GM10847 (cell line): ENCODE data around the gene RPS27.

Source experiments
- POLR2A ChIP-seq: IDR thresholded peaks from 2 replicates; pipeline ENCODE4 v1.6.1; 2011; ENCODE audit not compliant: insufficient read length; ENCODE audit errors: extremely low read depth

The RPS27 gene

DNA sequence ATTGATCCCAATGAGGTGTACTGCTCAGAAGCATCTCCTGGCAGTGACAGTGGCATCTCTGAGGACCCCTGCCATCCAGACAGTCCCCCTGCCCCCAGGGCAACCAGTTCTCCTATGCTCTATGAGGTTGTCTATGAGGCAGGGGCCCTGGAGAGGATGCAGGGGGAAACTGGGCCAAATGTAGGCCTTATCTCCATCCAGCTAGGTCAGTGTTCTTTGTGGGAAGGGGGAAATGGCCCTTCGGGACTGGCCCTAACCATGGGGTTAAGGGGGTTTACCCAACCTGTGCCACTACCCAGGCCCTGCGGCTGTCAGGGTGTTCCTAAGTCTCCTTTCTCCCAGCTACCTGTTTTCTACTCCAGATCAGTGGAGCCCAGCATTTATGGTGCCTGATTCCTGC is 21.6 kb upstream of the RPS27 start:
- no peak for TF ChIP-seq POLR2A

DNA sequence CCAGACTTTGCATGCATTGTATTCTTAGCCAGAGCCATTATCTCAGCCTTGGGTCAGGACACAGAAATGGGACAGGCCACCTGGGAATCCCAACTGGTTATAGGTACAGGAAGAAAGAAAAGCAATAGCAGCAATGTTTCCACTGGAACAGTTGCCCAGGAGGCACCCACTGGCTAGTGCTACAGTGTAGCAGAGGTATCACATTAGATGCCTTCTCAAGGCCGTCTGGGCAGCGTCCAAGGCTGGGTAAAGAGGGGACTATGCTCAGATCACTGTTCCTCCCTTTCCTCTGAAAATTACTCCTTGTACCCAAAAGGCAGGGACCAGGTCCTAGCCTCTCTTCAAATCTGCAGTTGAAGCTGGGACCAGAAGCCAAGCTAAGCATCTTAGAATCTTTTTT is 20.2 kb upstream of the RPS27 start:
- no peak for TF ChIP-seq POLR2A

DNA sequence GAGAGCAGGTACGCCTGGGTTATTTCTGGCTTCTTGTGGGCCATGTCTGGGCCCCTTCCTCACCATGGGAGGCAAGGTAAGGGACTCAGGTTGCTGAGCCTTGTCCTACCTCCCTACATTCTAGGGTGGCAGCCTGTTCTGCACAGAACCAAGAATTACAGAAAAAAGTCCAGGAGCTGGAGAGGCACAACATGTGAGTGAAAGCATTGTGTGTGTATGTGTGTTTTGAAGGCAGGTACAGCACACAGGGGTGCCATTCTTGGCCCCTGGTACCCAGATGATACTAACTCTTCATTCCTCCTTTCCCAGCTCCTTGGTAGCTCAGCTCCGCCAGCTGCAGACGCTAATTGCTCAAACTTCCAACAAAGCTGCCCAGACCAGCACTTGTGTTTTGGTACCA is 17.5 kb upstream of the RPS27 start:
- no peak for TF ChIP-seq POLR2A

DNA sequence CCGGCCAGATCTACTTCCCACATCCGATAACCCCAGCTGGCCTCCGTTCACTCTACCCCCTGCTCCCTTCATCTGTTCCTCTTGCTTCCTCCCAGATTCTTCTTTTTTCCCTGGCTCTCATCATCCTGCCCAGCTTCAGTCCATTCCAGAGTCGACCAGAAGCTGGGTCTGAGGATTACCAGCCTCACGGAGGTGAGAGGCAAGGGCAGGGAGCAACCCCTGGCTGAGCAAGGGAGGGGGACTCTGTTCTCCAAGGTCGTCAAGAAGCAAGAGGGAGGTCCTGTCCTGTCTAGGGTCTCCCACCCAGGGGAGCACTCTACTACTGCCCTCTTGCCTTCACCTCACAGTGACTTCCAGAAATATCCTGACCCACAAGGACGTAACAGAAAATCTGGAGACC is 17.0 kb upstream of the RPS27 start:
- no peak for TF ChIP-seq POLR2A

DNA sequence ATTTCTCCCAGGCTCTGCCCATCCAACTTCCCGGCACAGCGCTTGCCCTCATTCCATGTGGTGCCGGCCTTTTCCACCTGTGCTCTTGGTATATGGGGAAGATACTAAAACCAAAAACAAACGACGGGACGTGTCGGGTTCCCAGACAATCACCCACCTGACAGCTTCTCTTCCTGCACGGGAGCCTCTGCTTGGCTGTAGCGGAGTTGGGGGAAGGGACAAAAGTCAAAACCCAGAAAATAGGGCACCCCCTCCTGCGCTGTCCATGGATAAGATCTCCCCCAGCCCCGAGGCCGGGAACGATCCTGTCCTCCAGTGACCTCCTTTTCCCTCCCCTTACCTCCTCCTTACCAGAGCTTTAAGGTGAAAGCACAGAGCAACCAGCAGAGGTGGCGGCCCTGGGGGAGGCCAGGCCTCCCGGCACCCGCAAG is 13.7 kb upstream of the RPS27 start:
- TF ChIP-seq POLR2A = no peak

DNA sequence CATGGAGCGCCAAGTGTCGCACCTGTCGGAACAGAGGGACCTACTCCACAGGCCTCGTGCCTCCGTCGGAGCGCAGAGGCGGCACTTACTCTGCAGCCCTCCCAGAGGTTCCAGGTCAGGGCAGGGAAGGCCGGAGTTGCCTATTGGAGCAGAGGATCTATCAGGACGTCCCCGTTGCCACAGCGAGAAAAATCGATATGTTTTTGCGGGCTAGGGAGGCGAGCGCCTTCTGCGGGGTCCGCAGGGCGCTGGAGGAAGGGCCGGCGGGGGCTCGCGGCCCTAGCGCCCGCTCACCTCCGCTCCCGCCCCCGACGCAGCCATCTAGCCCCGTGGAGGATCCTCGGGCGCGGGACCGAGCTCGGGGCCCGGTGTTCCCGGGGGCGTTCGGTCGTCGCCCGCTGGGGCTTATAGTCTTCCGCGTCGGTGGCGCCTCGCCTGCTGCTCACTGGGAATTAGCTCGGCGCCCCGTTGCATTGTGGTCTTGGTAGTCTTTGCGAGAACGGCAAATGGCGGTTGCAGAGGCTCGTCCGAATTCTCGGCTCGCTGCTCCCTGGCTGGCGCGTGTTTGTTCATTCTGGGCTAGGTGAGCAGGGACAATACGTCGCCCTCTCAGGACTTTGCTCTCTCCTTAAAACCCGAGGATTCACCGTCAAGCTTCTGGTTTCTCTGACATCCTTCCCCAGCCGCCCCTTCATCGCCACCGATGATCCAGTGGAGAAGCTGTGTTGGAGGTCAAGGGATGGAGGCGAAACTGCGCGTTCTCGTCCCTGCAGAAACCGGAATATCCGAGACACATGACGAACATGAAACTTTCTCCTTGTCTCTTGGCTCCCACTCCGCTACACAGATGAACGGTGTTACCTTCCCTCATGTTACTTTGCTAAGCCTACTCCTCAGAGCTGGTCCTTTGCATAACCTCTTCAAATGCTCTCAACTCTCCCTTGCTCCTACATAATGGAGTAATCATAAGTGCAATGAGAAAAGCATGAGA is 13.0 kb upstream of the RPS27 start, which contains the start of gene JTB:
JTB (minus strand) TSS at position 425 of the 991 bp plus-strand sequence; CDS start at position 3, 422 bp downstream.
- TF ChIP-seq POLR2A = peak; percentile 87

DNA sequence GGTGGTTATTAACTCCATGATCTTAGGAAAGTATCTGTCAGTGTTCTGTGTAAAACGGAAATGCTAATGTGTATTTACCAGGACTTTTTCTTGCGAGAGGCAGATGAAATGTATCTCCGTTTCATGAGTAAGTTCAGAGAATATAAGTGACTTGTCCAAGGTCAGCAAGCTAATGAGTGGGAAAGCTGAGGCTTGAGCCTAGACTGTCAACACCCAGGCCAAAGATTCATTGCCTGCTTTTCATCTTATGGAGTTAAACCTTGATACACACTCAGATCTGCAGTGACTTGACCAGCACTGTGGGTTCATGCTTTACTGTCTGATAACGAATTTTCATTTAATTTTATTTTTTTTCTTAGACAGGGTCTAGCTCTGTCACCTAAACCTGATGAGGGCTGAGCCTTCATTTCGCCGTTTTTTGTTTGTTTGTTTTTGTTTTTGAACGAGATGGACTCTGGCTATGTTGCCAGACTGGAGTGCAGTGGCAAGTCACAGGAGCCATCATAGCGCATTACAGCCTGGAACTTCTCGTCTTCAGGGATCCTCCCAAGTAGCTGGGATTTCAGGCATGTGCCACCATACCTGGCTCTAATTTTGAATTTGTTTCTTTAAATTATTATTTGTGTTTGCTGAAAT is 12.2 kb upstream of the RPS27 start:
- no peak for TF ChIP-seq POLR2A

DNA sequence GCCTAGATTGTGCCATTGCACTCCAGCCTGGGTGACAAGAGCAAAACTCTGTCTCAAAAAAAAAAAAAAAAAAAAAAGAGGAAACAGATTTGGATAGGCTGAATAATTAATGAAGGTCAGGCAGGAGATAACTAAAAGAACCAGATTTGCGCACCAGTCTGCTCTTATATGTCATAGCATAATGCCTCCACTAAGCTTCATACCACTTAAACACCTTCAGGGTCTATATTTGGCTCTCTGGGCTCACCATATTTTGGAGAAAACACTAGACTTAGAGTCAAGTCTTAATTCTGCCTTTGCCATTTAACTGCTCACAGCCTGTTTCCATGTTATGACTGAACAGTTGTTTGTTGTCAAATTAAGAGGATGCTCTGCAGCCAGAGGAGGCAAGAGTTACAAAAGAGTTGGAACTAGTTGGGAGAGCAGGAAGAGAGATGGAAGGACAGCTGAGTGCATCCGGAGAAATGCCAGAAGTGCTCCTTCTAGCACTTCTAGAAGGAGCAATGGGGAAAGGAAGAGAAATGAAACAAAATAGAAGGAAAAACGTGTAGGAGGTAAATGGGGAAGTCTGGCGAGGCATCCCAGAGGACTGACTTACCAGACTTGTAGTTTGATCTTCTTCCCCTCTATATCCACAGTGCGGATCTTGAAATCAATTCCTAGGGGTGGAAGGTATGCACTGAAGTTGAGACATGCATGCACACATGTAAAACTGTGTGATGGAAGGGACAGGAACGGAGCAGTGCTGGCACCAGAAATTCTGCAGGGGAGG is 6.3 kb upstream of the RPS27 start:
- no peak for TF ChIP-seq POLR2A

DNA sequence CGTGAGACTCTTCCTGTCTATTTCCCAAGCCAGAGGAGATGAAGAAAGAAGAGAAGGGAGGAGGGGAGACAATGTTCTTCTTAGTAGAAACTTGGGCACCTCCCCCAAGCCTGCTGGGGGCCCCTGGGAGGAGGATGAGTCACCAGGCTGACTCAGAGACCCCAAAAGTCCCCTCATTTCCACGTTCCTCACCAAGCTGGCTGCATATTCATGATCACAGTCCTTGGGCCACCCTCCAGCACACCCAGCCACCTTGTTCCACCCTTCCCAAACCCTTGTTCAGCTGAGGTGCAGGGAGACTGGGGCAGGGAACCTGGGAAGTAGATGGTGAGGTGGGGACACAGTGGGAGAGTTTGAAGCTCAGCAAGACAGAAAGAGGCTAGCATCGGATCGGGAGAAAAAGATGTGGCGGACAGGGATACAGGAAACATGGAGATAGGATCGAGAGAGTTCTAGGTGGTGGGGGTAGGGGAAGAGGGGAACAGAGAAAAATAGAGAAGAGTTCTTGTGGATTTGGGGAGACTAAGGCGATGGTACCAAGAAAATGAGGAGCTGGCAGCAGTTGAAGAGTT is 5.1 kb upstream of the RPS27 start:
- TF ChIP-seq POLR2A = no peak

DNA sequence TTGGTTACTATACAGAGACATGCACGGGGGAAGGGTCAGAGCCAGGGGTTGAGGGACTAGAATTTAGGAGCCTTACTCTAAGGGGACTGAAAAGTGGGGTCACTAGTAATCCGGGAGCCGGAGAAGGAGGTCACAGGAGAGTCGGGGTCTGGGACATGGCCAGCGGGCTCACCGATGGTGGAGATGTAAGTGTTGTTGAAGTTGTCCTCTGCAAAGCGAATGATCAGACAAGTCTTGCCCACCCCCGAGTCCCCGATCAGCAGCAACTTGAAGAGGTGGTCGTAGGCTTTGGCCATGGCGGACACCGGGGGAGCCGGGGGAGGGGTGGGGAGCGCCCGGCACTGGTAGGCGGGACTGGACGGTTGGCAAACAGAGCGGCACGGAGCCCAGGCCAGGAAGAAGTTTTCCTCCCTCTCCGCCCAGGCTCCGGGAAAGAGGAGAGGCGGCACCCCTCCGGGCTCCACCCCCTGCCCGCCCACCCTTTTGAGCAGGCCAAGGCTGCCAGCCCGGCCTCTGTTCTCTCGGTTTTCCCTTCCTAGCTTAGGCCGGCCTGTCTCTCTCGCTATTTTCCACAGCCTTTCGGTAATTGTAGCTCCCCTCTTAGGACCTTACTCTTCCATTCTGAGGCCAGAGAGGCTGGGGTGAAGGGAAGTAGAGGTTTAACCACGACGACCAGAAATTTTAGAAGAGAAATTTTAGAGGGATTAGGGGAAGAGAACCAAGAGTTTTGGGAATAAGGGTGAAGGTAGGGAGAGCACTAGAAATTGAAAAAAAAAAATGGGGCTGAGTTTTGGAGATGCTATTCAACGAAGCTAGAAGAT is 4.4 kb upstream of the RPS27 start, which contains the start of gene RAB13:
RAB13 (minus strand) TSS at position 399 of the 821 bp plus-strand sequence; CDS start at position 296, 103 bp downstream.
- TF ChIP-seq POLR2A = no peak

DNA sequence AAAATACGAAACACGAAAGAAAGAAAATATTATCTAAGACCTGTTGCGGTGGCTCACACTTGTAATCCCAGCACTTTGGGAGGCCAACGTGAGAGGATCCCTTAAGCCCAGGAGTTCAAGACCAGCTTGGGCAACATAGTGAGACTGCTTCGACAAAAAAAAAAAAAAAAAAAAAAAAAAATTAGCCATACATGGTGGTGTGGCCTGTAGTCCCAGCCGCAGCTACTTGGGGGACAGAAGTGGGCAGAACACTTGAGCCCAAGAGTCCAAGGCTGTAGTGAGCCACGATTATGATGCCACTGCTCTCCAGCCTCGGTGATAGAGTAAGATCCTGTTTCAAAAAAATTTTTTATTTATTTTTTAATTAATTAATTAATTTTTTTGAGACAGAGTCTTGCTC is 2.9 kb upstream of the RPS27 start:
- TF ChIP-seq POLR2A = no peak

DNA sequence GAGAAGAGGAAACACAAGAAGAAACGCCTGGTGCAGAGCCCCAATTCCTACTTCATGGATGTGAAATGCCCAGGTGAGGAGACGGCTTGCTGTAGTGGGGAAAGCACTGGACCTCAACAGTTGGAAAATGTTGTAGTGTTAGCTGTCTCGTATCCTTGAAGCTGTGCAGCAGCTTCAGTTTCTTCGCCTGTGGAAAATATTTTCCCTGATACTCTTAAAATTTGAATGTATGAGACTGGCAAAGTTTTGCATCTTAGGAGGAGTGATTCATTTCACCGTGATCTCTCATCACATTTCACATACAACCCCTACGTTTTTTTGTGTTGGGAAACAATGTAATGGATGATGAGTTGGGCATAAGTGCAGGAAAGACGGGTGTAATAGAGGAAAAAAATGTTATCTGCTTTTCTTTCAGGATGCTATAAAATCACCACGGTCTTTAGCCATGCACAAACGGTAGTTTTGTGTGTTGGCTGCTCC is 629 bp downstream of the RPS27 start:
- TF ChIP-seq POLR2A = no peak

DNA sequence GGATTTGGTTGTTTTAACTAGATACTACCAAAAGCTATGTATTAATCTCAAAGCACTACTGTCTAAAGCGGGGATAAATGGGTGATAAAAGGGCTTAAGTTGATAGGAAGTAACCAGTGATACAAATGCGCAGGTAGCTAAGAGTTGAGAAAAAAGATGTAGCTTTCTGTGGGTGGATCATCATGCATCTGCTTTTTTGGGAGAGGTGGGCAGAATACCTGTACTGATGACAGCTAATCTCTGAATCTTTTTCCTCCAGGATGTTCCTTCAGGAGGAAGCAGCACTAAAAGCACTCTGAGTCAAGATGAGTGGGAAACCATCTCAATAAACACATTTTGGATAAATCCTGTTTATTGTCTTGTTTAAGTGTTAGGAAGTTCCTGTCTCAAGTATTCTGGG is 1.2 kb downstream of the RPS27 start:
- no peak for TF ChIP-seq POLR2A

DNA sequence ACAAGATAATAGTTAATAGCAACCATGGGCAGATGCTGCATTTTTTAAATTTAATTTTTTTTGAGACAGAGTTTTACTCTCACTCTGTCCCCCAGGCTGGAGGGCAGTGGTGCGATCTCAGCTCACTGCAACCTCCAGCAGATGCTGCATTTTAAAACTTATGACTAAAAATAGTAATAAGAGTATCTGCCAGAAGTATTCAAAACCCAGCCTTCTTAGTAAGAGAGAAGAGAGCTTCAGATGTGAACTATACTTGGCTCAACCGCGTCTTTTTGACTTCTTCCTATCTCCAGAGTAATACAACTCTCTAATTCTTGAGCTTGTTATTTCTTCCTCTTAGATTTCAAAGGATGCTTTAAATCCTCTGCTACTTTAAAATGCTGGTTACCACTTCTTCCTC is 4.6 kb downstream of the RPS27 start:
- no peak for TF ChIP-seq POLR2A
